CD4-positive, alpha-beta T cell treated with Interferon alpha-2 for 1 hour (primary cell): ENCODE results near the gene PCYT2.

ENCODE experiments used
- DNase-seq, 2 donors: peaks; one replicate each; pipeline ENCODE4 v3.0.0-alpha.2; 2020 to 2022

The PCYT2 gene

GRCh38 chr17:81898029-81898866 is 13.0 kb downstream of the PCYT2 start:
- DNase-seq, result no peak

- DNase-seq, result no peak
These were observed 15.8 kb downstream of the PCYT2 start for GRCh38 chr17:81895400-81895799.

GRCh38 chr17:81891303-81891552 is 20.0 kb downstream of the PCYT2 start:
- no peak for DNase-seq

GRCh38 chr17:81890447-81891302 is 20.5 kb downstream of the PCYT2 start:
- DNase-seq, result peak in 1 of 2 donors; percentile 21

- no peak for DNase-seq
These were observed 21.6 kb downstream of the PCYT2 start for GRCh38 chr17:81889602-81890001.

- no peak for DNase-seq
These were observed 22.1 kb downstream of the PCYT2 start for GRCh38 chr17:81888988-81889595.

- DNase-seq, result no peak
These were observed 22.9 kb downstream of the PCYT2 start for GRCh38 chr17:81888105-81888987.

- no peak for DNase-seq
These were observed 25.2 kb downstream of the PCYT2 start for GRCh38 chr17:81885869-81886548.

GRCh38 chr17:81885454-81885853 is 25.7 kb downstream of the PCYT2 start:
- DNase-seq, result no peak

GRCh38 chr17:81884968-81885367 is 26.2 kb downstream of the PCYT2 start:
- no peak for DNase-seq

GRCh38 chr17:81884520-81884919 is 26.7 kb downstream of the PCYT2 start:
- DNase-seq, result no peak

- DNase-seq, result no peak
These were observed 32.1 kb downstream of the PCYT2 start for GRCh38 chr17:81879121-81879520.

GRCh38 chr17:81878294-81878693 is 32.9 kb downstream of the PCYT2 start:
- no peak for DNase-seq

GRCh38 chr17:81877569-81877968 is 33.6 kb downstream of the PCYT2 start:
- no peak for DNase-seq

GRCh38 chr17:81871387-81872230 is 39.6 kb downstream of the PCYT2 start:
- DNase-seq, result peak; percentile 95 to 96

- DNase-seq, result no peak
These were observed 40.2 kb downstream of the PCYT2 start, which contains the start of gene ARHGDIA for GRCh38 chr17:81870981-81871386. Gene ARHGDIA (minus strand): TSS chr17:81871337. CDS start chr17:81869930, 1,407 bp downstream.

GRCh38 chr17:81870131-81870980 is 40.8 kb downstream of the PCYT2 start:
- DNase-seq, result peak in 1 of 2 donors; percentile 54

- DNase-seq, result peak in 1 of 2 donors; percentile 40
These were observed 41.7 kb downstream of the PCYT2 start for GRCh38 chr17:81869221-81870130.

- no peak for DNase-seq
These were observed 42.5 kb downstream of the PCYT2 start for GRCh38 chr17:81868674-81869220.
